Measurements from ENCODE around the gene ZNF587. TPM values are rescaled to one million over a fixed set of nuclear protein-coding genes. Genes with fewer than 3 reads are reported as not detected.
"Not testable (repeated sequence)": the region's sequence is repeated elsewhere in the genome, so short reads cannot be mapped to it uniquely, and the experiment has no call there.

Gene ZNF587
- total RNA-seq, 1 experiment from 2014 or later = 16.3 TPM

- H4K20me1 ChIP-seq (ENCODE audit: low read length) = no peaks in the 10 kb centered on the region
- peaks cover 78% of the 10 kb centered on the region for H3K79me2 ChIP-seq (ENCODE audit: low read length)
- DNase-seq (no peak), ATAC-seq (no peak)
- no peak overlapping the region for H3K4me2 ChIP-seq (ENCODE audit: low read length)
- TF ChIP-seq EZH2 (IDR thresholded peaks at IDR 0.05; ENCODE audit: low read length, unreplicated experiment) (no peak), EZH2phosphoT487 (IDR thresholded peaks at IDR 0.05; ENCODE audit: borderline replicate concordance, low read length) (no peak)
- TF ChIP-seq, protein P1, sequence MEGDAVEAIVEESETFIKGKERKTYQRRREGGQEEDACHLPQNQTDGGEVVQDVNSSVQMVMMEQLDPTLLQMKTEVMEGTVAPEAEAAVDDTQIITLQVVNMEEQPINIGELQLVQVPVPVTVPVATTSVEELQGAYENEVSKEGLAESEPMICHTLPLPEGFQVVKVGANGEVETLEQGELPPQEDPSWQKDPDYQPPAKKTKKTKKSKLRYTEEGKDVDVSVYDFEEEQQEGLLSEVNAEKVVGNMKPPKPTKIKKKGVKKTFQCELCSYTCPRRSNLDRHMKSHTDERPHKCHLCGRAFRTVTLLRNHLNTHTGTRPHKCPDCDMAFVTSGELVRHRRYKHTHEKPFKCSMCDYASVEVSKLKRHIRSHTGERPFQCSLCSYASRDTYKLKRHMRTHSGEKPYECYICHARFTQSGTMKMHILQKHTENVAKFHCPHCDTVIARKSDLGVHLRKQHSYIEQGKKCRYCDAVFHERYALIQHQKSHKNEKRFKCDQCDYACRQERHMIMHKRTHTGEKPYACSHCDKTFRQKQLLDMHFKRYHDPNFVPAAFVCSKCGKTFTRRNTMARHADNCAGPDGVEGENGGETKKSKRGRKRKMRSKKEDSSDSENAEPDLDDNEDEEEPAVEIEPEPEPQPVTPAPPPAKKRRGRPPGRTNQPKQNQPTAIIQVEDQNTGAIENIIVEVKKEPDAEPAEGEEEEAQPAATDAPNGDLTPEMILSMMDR (conservative IDR thresholded peaks at IDR 0.05; ENCODE audit: low read depth, low read length) = no peak
- H3F3A ChIP-seq (ENCODE audit: low read length, unreplicated experiment) = no peaks in the 10 kb centered on the region
- POLR2A ChIA-PET (ENCODE audit: unreplicated experiment) = no interaction called here
- H3K4me1 ChIP-seq (ENCODE audit: insufficient read depth, low read length) = no peaks in the 10 kb centered on the region
- H3K9me2 ChIP-seq (replicated peaks; ENCODE audit: low read length) = no peaks in the 10 kb centered on the region
- peaks cover 65% of the 10 kb centered on the region for H3K36me3 ChIP-seq (ENCODE audit: low read depth, low read length)
- no peak overlapping the region for H2AFZ ChIP-seq (ENCODE audit: low read length)
- CTCF ChIA-PET = no interaction called here
- H3K4me3 ChIP-seq (ENCODE audit: low read length) = no peak overlapping the region
- no peak overlapping the region for H3K27ac ChIP-seq (ENCODE audit: low read length)
- intact Hi-C loops (cut with micrococcal nuclease) = no loop called here
- TSS peak; percentile 2 for BruUV-seq (replicated peaks)
- H3K27me3 ChIP-seq (ENCODE audit: low read length) = no peaks in the 10 kb centered on the region
- no peak overlapping the region for H3K9ac ChIP-seq (ENCODE audit: low read length)
- H3K9me3 ChIP-seq (ENCODE audit: low read length) = no peaks in the 10 kb centered on the region
These were observed 8.4 kb upstream of the ZNF587 start for GRCh38 chr19:57841122-57841763.

DNA sequence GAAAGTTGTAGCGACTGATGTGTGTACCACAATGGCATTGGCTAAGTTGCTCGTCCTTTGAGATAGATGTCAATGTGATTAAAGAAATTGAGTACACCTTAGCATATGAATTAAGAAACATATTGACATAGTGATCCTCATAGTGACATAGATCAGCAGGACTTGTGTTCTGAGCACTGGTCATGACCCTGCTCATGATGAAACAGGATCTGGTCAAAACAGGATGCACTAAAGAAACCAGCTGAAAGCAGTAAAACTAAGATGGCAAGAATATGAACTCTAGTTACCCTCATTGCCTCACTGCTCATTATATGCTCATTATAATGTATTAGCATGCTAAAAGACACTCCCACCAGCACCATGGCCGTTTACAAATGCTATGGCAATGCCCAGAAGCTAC, 2.5 kb upstream of the ZNF587 start:
- CTCF ChIA-PET; H3K9ac ChIP-seq (ENCODE audit: low read length); H3K9me2 ChIP-seq (replicated peaks; ENCODE audit: low read length); H3K4me1 ChIP-seq (ENCODE audit: insufficient read depth, low read length); H3K27ac ChIP-seq (ENCODE audit: low read length); H2AFZ ChIP-seq (ENCODE audit: low read length); intact Hi-C loops (cut with micrococcal nuclease); ATAC-seq; DNase-seq; H3K27me3 ChIP-seq (ENCODE audit: low read length); BruUV-seq (replicated peaks); H3K4me2 ChIP-seq (ENCODE audit: low read length); H3K9me3 ChIP-seq (ENCODE audit: low read length); H4K20me1 ChIP-seq (ENCODE audit: low read length); POLR2A ChIA-PET (ENCODE audit: unreplicated experiment); H3K4me3 ChIP-seq (ENCODE audit: low read length); H3F3A ChIP-seq (ENCODE audit: low read length, unreplicated experiment): not testable (repeated sequence)
- peaks cover 69% of the 10 kb centered on the region for H3K79me2 ChIP-seq (ENCODE audit: low read length)
- H3K36me3 ChIP-seq (ENCODE audit: low read depth, low read length) = peaks cover 44% of the 10 kb centered on the region

DNA sequence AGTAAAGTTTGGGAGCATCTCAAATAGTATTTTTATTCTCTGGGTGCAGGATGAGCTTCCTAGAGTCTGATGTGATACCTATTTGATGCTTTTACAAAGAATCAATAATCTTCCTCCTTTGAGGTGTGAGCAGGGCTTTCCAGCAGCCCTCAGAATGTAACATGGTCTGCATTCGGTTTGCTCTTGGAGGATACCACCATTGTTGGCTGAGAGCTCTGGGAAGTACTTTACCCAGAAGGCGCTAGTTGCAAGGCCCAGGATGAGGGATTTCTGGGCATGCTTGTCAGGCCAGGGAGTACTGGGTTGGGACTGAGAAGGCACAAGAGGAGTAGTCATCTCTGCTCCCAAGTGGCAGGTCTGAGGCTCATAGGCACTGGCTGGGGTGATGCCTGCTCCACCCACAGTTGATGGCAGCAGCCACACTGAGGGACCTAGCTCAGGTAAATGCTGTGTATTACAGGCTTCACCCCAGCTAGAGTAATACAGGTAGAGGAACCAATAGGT, 445 bp upstream of the ZNF587 start:
- H3F3A ChIP-seq (ENCODE audit: low read length, unreplicated experiment); DNase-seq; H3K4me2 ChIP-seq (ENCODE audit: low read length); H3K27me3 ChIP-seq (ENCODE audit: low read length); H3K27ac ChIP-seq (ENCODE audit: low read length); intact Hi-C loops (cut with micrococcal nuclease); CTCF ChIA-PET; H3K9me2 ChIP-seq (replicated peaks; ENCODE audit: low read length); BruUV-seq (replicated peaks); H2AFZ ChIP-seq (ENCODE audit: low read length); H4K20me1 ChIP-seq (ENCODE audit: low read length); H3K9ac ChIP-seq (ENCODE audit: low read length); H3K4me1 ChIP-seq (ENCODE audit: insufficient read depth, low read length); H3K9me3 ChIP-seq (ENCODE audit: low read length): not testable (repeated sequence)
- POLR2A ChIA-PET (ENCODE audit: unreplicated experiment) = interaction anchor here (0.6 kb wide), 1 partner anchor 186 kb away, joined by 3 read pairs; no protein-coding TSS in a partner anchor
- H3K36me3 ChIP-seq (ENCODE audit: low read depth, low read length) = peaks cover 45% of the 10 kb centered on the region
- H3K79me2 ChIP-seq (ENCODE audit: low read length) = peaks cover 64% of the 10 kb centered on the region
- peak; percentile 22 for ATAC-seq
- H3K4me3 ChIP-seq (ENCODE audit: low read length) = peak overlapping the region; percentile 88; the same call in 1 of the 2 replicates
